ENCODE data around the gene LZTR1. TPM values are rescaled to one million over a fixed set of nuclear protein-coding genes. Genes with fewer than 3 reads are reported as not detected.

LZTR1 gene
- polyA plus RNA-seq, 1 of the 3 experiments (the other 2 are of a cell fraction): 37.7 TPM

DNA sequence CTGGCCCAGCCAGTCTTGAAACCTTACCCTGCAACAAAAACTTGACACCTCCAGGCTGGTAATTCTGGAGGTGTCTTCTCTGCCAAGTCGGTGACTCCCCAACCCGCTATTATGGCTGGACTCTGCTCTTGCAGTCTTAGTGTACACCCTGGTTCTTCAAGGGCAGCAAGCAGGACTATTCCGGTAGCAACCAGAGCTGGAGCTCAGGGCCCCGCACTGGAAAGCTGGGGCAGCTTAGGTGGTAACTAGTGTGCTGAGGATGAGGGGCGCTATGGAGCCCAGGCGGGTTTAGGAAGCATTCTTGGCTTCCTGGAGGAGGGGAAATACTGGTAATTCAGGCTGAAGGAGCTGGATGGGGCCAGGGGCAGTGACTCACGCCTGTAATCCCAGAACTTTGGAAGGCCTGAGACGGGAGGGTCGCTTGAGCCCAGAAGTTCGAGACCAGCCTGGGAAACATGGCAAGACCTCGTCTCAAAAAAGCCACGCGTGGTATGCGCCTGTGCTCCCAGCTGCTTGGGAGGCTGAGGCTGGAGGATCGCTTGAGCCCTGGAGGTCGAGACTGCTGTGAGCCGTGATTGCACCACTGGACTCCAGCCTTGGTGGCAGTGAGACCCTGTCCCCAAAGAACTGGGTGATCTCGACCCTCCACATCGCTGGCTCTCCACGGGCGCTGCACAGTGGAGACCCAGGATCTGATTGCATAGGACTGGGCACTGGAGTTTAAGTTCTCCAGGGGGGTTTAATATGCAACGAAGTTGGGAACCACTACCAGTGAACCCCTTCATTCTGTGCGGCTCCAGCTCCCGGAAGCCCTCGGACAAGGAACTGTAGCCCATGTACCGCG lies 25.6 kb upstream of the LZTR1 start:
- no peak for DNase-seq
- Histone ChIP-seq H3K79me2 (ENCODE audit: insufficient read depth) (peaks cover 14% of the 10 kb centered on the region), H3K9me3 (no peaks in the 10 kb centered on the region), H3K36me3 (replicated peaks in 1 of 2; ENCODE audit: control insufficient read depth in 1 of 2, insufficient read depth in 2 of 2, low read length in 1 of 2) (peaks cover 11 to 25% of the 10 kb centered on the region in 2 experiments), H3K9ac (no peak overlapping the region), H3K27ac (ENCODE audit: low read depth in 2 of 2, low read length in 1 of 2) (no peak overlapping the region), H4K20me1 (ENCODE audit: insufficient read depth) (peaks cover 14% of the 10 kb centered on the region), H2AFZ (ENCODE audit: low read depth) (no peak overlapping the region), H3K4me1 (ENCODE audit: control insufficient read depth in 1 of 2, insufficient read depth in 2 of 2, low read depth in 1 of 2, low read length in 1 of 2) (no peaks in the 10 kb centered on the region; a peak in 1 of 4 replicates), H3K9me2 (no peaks in the 10 kb centered on the region), H3K27me3 (ENCODE audit: insufficient read depth) (no peaks in the 10 kb centered on the region), H3K4me2 (no peak overlapping the region), H3F3A (replicated peaks; ENCODE audit: insufficient read depth) (peaks cover 4% of the 10 kb centered on the region), H3K4me3 (ENCODE audit: low read depth in 2 of 2, low read length in 1 of 2) (no peak overlapping the region)
- POLR2A ChIA-PET: interaction anchor here (0.8 kb wide), 1 partner anchor 26 kb away, joined by 10 read pairs; the partner anchor contains the start of gene LZTR1
- no peak for TF ChIP-seq YY1 (IDR thresholded peaks at IDR 0.05; ENCODE audit: low read depth)
- TF ChIP-seq FOXM1 (IDR thresholded peaks at IDR 0.05; ENCODE audit: low read depth): no peak
- TF ChIP-seq, protein P1, sequence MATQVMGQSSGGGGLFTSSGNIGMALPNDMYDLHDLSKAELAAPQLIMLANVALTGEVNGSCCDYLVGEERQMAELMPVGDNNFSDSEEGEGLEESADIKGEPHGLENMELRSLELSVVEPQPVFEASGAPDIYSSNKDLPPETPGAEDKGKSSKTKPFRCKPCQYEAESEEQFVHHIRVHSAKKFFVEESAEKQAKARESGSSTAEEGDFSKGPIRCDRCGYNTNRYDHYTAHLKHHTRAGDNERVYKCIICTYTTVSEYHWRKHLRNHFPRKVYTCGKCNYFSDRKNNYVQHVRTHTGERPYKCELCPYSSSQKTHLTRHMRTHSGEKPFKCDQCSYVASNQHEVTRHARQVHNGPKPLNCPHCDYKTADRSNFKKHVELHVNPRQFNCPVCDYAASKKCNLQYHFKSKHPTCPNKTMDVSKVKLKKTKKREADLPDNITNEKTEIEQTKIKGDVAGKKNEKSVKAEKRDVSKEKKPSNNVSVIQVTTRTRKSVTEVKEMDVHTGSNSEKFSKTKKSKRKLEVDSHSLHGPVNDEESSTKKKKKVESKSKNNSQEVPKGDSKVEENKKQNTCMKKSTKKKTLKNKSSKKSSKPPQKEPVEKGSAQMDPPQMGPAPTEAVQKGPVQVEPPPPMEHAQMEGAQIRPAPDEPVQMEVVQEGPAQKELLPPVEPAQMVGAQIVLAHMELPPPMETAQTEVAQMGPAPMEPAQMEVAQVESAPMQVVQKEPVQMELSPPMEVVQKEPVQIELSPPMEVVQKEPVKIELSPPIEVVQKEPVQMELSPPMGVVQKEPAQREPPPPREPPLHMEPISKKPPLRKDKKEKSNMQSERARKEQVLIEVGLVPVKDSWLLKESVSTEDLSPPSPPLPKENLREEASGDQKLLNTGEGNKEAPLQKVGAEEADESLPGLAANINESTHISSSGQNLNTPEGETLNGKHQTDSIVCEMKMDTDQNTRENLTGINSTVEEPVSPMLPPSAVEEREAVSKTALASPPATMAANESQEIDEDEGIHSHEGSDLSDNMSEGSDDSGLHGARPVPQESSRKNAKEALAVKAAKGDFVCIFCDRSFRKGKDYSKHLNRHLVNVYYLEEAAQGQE (IDR thresholded peaks at IDR 0.05; ENCODE audit: low read depth, low read length): no peak
- no peak for TF ChIP-seq SMC3 (IDR thresholded peaks at IDR 0.05; ENCODE audit: low read depth, low read length)
- TF ChIP-seq RXRA (IDR thresholded peaks at IDR 0.05; ENCODE audit: borderline replicate concordance, low read depth): no peak
- no peak for TF ChIP-seq NFIC (IDR thresholded peaks at IDR 0.05; ENCODE audit: borderline replicate concordance)
- TF ChIP-seq, protein P2, sequence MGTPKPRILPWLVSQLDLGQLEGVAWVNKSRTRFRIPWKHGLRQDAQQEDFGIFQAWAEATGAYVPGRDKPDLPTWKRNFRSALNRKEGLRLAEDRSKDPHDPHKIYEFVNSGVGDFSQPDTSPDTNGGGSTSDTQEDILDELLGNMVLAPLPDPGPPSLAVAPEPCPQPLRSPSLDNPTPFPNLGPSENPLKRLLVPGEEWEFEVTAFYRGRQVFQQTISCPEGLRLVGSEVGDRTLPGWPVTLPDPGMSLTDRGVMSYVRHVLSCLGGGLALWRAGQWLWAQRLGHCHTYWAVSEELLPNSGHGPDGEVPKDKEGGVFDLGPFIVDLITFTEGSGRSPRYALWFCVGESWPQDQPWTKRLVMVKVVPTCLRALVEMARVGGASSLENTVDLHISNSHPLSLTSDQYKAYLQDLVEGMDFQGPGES (IDR thresholded peaks at IDR 0.05; ENCODE audit: low read depth, low read length): no peak
- TF ChIP-seq, protein P3, sequence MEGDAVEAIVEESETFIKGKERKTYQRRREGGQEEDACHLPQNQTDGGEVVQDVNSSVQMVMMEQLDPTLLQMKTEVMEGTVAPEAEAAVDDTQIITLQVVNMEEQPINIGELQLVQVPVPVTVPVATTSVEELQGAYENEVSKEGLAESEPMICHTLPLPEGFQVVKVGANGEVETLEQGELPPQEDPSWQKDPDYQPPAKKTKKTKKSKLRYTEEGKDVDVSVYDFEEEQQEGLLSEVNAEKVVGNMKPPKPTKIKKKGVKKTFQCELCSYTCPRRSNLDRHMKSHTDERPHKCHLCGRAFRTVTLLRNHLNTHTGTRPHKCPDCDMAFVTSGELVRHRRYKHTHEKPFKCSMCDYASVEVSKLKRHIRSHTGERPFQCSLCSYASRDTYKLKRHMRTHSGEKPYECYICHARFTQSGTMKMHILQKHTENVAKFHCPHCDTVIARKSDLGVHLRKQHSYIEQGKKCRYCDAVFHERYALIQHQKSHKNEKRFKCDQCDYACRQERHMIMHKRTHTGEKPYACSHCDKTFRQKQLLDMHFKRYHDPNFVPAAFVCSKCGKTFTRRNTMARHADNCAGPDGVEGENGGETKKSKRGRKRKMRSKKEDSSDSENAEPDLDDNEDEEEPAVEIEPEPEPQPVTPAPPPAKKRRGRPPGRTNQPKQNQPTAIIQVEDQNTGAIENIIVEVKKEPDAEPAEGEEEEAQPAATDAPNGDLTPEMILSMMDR (IDR thresholded peaks at IDR 0.05): no peak
- no peak for TF ChIP-seq NRF1 (IDR thresholded peaks at IDR 0.05; ENCODE audit: low read depth, low read length)
- TF ChIP-seq, protein P4, sequence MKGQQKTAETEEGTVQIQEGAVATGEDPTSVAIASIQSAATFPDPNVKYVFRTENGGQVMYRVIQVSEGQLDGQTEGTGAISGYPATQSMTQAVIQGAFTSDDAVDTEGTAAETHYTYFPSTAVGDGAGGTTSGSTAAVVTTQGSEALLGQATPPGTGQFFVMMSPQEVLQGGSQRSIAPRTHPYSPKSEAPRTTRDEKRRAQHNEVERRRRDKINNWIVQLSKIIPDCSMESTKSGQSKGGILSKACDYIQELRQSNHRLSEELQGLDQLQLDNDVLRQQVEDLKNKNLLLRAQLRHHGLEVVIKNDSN (IDR thresholded peaks at IDR 0.05; ENCODE audit: borderline replicate concordance, low read depth): no peak
- TF ChIP-seq MXI1 (IDR thresholded peaks at IDR 0.05; ENCODE audit: low read depth, low read length): no peak
- TF ChIP-seq POLR2AphosphoS5 (IDR thresholded peaks at IDR 0.05; ENCODE audit: low read depth, low read length): no peak
- no peak for TF ChIP-seq RAD21 (IDR thresholded peaks at IDR 0.05; ENCODE audit: low read length)
- TF ChIP-seq, protein P5, sequence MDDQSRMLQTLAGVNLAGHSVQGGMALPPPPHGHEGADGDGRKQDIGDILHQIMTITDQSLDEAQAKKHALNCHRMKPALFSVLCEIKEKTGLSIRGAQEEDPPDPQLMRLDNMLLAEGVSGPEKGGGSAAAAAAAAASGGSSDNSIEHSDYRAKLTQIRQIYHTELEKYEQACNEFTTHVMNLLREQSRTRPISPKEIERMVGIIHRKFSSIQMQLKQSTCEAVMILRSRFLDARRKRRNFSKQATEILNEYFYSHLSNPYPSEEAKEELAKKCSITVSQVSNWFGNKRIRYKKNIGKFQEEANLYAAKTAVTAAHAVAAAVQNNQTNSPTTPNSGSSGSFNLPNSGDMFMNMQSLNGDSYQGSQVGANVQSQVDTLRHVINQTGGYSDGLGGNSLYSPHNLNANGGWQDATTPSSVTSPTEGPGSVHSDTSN (IDR thresholded peaks at IDR 0.05): no peak
- no peak for TF ChIP-seq GABPA (IDR thresholded peaks at IDR 0.05; ENCODE audit: low read depth)
- TF ChIP-seq, protein P6, sequence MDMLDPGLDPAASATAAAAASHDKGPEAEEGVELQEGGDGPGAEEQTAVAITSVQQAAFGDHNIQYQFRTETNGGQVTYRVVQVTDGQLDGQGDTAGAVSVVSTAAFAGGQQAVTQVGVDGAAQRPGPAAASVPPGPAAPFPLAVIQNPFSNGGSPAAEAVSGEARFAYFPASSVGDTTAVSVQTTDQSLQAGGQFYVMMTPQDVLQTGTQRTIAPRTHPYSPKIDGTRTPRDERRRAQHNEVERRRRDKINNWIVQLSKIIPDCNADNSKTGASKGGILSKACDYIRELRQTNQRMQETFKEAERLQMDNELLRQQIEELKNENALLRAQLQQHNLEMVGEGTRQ (IDR thresholded peaks at IDR 0.05; ENCODE audit: borderline replicate concordance, low read depth, low read length): no peak
- TF ChIP-seq JUND (IDR thresholded peaks at IDR 0.05): no peak
- WGBS (ENCODE audit: low lambda C conversion rate): 90% methylated on average over 17 of the region's 27 CpGs
- CTCF ChIA-PET: interaction anchor here (2.3 kb wide), 1 partner anchor 11 kb away, joined by 6 read pairs; the partner anchor contains the start of gene AIFM3

Data from SK-N-SH (cell line).